Esophagus squamous epithelium (tissue), 5 donors: ENCODE results near the gene CAMTA1. TPM values are rescaled to one million over a fixed set of nuclear protein-coding genes. Genes with fewer than 3 reads are reported as not detected.

ENCODE experiments used
- DNase-seq: peaks from one replicate; lab custom pipeline; 2025; lab: John Stamatoyannopoulos, UW
- H3K27ac ChIP-seq, 4 donors: fragments of 200-600 bp; sonication (generic); one replicate each; pipeline ENCODE4 v1.5.1; 2016 to 2019; ENCODE audit warnings: mild to moderate bottlenecking in 1 of 4
- H3K27me3 ChIP-seq, 4 donors: fragments of 200-600 bp; sonication (generic); 1 replicate in 3 of 4; 2 replicates in 1 of 4; pipeline versions ENCODE4 v1.5.1 to v1.6.0; 2017 to 2021; ENCODE audit warnings: antibody characterized with exemption in 1 of 4
- H3K36me3 ChIP-seq, 3 donors: fragments of 200-600 bp; sonication (generic); one replicate each; pipeline ENCODE4 v1.5.1; 2016 to 2019
- H3K4me1 ChIP-seq, 3 donors: fragments of 200-600 bp; sonication (generic); one replicate each; pipeline ENCODE4 v1.5.1; 2017 to 2019
- H3K4me3 ChIP-seq, 4 donors: fragments of 200-600 bp; sonication (generic); 1 replicate in 3 of 4; 2 replicates in 1 of 4; pipeline ENCODE4 v1.5.1; 2016 to 2019; ENCODE audit warnings: mild to moderate bottlenecking in 2 of 4, moderate library complexity in 1 of 4
- H3K9me3 ChIP-seq, 3 donors: fragments of 200-600 bp; sonication (generic); one replicate each; pipeline ENCODE4 v1.5.1; 2016 to 2019
- CTCF ChIP-seq, 6 experiments: fragments of 450-650 bp in 4 of 6; fragments of 200-600 bp in 2 of 6; sonication (generic) in 2 of 6; IDR thresholded peaks; one replicate each; pipeline ENCODE4 v1.5.1; 2016 to 2019; ENCODE audit warnings: antibody characterized with exemption in 6 of 6, mild to moderate bottlenecking in 4 of 6, moderate library complexity in 4 of 6
- POLR2A ChIP-seq, 4 donors: fragments of 450-650 bp; IDR thresholded peaks; one replicate each; pipeline ENCODE4 v1.6.1; 2017; ENCODE audit warnings: antibody characterized with exemption in 4 of 4, mild to moderate bottlenecking in 4 of 4, moderate library complexity in 3 of 4
- WGBS, 2 donors: methylation state at CpG; one replicate each; pipeline ENCODE4 v1.1.5; 2018; 5-methylcytosine and 5-hydroxymethylcytosine counted together
- intact Hi-C: fragments of 100-400 bp; cut with DNase I; formaldehyde crosslinking; loops from one replicate; pipeline ENCODE4 v1.15.0; 2022
- total RNA-seq, 4 donors: library from RNA; depleted of rRNA; stranded (reverse); fragments of >200 nt; gene quantifications; one replicate each; pipeline ENCODE4 v1.1.0, GENCODE V29; 2016
- donor health status: DM: yes; HTN: yes; CAD: no.

The CAMTA1 gene
- total RNA-seq, 4 donors from 2014 or later: 31.3 to 77.4 (median 45.9) TPM

- intact Hi-C loops: no loop called here
- 85 to 90% methylated on average over 27 to 28 of the region's 28 CpGs for WGBS, 2 donors
- no peak for TF ChIP-seq POLR2A (IDR thresholded peaks at IDR 0.05)
- no peak for TF ChIP-seq CTCF (IDR thresholded peaks at IDR 0.05)
These were observed 448.6 kb downstream of the CAMTA1 start for GRCh38 chr1:7233646-7234470.

GRCh38 chr1:7234471-7234755 lies 449.2 kb downstream of the CAMTA1 start:
- Histone ChIP-seq H3K27me3 (peaks cover 0 to 9% (median 0%) of the 10 kb centered on the region in 4 donors), H3K36me3 (no peaks in the 10 kb centered on the region), H3K4me3 (no peak overlapping the region), H3K4me1 (no peaks in the 10 kb centered on the region), H3K9me3 (no peaks in the 10 kb centered on the region), H3K27ac (no peak overlapping the region)
- no peak for DNase-seq
- intact Hi-C loops: no loop called here
- TF ChIP-seq POLR2A (IDR thresholded peaks at IDR 0.05): no peak
- WGBS, 2 donors: 72 to 85% methylated on average over 4 to 7 of the region's 9 CpGs

More at GRCh38 chr1:7233646-7234470, 448.6 kb downstream of the CAMTA1 start:
- Histone ChIP-seq H3K4me3 (no peak overlapping the region), H3K27me3 (peaks cover 0 to 9% (median 0%) of the 10 kb centered on the region in 4 donors), H3K36me3 (no peaks in the 10 kb centered on the region), H3K27ac (no peak overlapping the region), H3K4me1 (no peaks in the 10 kb centered on the region), H3K9me3 (no peaks in the 10 kb centered on the region)
- no peak for DNase-seq

- no peak for TF ChIP-seq POLR2A (IDR thresholded peaks at IDR 0.05)
- no peak for TF ChIP-seq CTCF (IDR thresholded peaks at IDR 0.05)
- Histone ChIP-seq H3K27me3 (peaks cover 0 to 9% (median 0%) of the 10 kb centered on the region in 4 donors), H3K36me3 (no peaks in the 10 kb centered on the region), H3K4me3 (no peak overlapping the region), H3K9me3 (no peaks in the 10 kb centered on the region), H3K4me1 (no peaks in the 10 kb centered on the region), H3K27ac (no peak overlapping the region)
- intact Hi-C loops: no loop called here
- WGBS, 2 donors: 55 to 65% methylated on average over 8 to 11 of the region's 17 CpGs
- no peak for DNase-seq
These were observed 450.7 kb downstream of the CAMTA1 start for GRCh38 chr1:7235871-7236517.

- Histone ChIP-seq H3K36me3 (no peaks in the 10 kb centered on the region), H3K4me3 (no peak overlapping the region), H3K4me1 (no peaks in the 10 kb centered on the region), H3K27ac (no peak overlapping the region), H3K9me3 (no peaks in the 10 kb centered on the region), H3K27me3 (peaks cover 0 to 9% (median 0%) of the 10 kb centered on the region in 4 donors)
- DNase-seq: no peak
- 68 to 73% methylated on average over 3 to 4 of the region's 6 CpGs for WGBS, 2 donors
- TF ChIP-seq CTCF (IDR thresholded peaks at IDR 0.05) (no peak), POLR2A (IDR thresholded peaks at IDR 0.05) (no peak)
- intact Hi-C loops: no loop called here
These were observed 451.7 kb downstream of the CAMTA1 start for GRCh38 chr1:7236844-7237515.

- TF ChIP-seq POLR2A (IDR thresholded peaks at IDR 0.05) (no peak), CTCF (IDR thresholded peaks at IDR 0.05) (no peak)
- WGBS, 2 donors: 80 to 85% methylated on average over 4 to 6 of the region's 6 CpGs
- H3K4me1 ChIP-seq: no peaks in the 10 kb centered on the region
- no peaks in the 10 kb centered on the region for H3K36me3 ChIP-seq
- no peaks in the 10 kb centered on the region for H3K9me3 ChIP-seq
- no peak overlapping the region for H3K27ac ChIP-seq
- no peak for DNase-seq
- no peak overlapping the region for H3K4me3 ChIP-seq
- peaks cover 0 to 20% (median 0%) of the 10 kb centered on the region in 4 donors for H3K27me3 ChIP-seq
- intact Hi-C loops: no loop called here
These were observed 461.9 kb downstream of the CAMTA1 start for GRCh38 chr1:7247158-7247557.
